Measurements from ENCODE around the gene IL13RA1.
"Not testable (repeated sequence)": the region's sequence is repeated elsewhere in the genome, so short reads cannot be mapped to it uniquely, and the experiment has no call there.

IL13RA1 gene

GRCh38 chrX:118706681-118707080 is 20.7 kb upstream of the IL13RA1 start:
- H3K9me3 ChIP-seq (ENCODE audit: low read length) = no peaks in the 10 kb centered on the region
- no peaks in the 10 kb centered on the region for H3K27me3 ChIP-seq (ENCODE audit: insufficient read depth, low read length)
- no peak overlapping the region for H2AFZ ChIP-seq (ENCODE audit: low read length)
- no peaks in the 10 kb centered on the region for H4K20me1 ChIP-seq (ENCODE audit: insufficient read depth, low read length)
- H3F3A ChIP-seq (ENCODE audit: insufficient read depth, low read length) = no peaks in the 10 kb centered on the region
- H3K27ac ChIP-seq (ENCODE audit: low read depth, low read length, poor library complexity, severe bottlenecking) = no peak overlapping the region
- no peaks in the 10 kb centered on the region for H3K9me2 ChIP-seq (ENCODE audit: low read depth, low read length)
- H3K9ac ChIP-seq (ENCODE audit: low read length) = no peak overlapping the region
- H3K4me3 ChIP-seq (ENCODE audit: low read depth, low read length, poor library complexity, severe bottlenecking) = no peak overlapping the region
- H3K79me2 ChIP-seq (ENCODE audit: insufficient read depth, low read length) = no peaks in the 10 kb centered on the region
- TF ChIP-seq CTCF (IDR thresholded peaks at IDR 0.05; ENCODE audit: low read length) (no peak), EZH2 (IDR thresholded peaks at IDR 0.05; ENCODE audit: borderline replicate concordance, low read length) (no peak)
- no peaks in the 10 kb centered on the region for H3K36me3 ChIP-seq (ENCODE audit: insufficient read depth, low read length)
- no peaks in the 10 kb centered on the region for H3K4me1 ChIP-seq (ENCODE audit: insufficient read depth, low read length, severe bottlenecking)
- H3K4me2 ChIP-seq (ENCODE audit: low read length) = no peak overlapping the region

- no peaks in the 10 kb centered on the region for H3F3A ChIP-seq (ENCODE audit: insufficient read depth, low read length)
- H2AFZ ChIP-seq (ENCODE audit: low read length) = no peak overlapping the region
- H3K27me3 ChIP-seq (ENCODE audit: insufficient read depth, low read length) = no peaks in the 10 kb centered on the region
- H3K4me3 ChIP-seq (ENCODE audit: low read depth, low read length, poor library complexity, severe bottlenecking) = no peak overlapping the region
- H3K27ac ChIP-seq (ENCODE audit: low read depth, low read length, poor library complexity, severe bottlenecking) = no peak overlapping the region
- no peaks in the 10 kb centered on the region for H3K36me3 ChIP-seq (ENCODE audit: insufficient read depth, low read length)
- H3K9me3 ChIP-seq (ENCODE audit: low read length) = no peaks in the 10 kb centered on the region
- TF ChIP-seq CTCF (IDR thresholded peaks at IDR 0.05; ENCODE audit: low read length) (no peak), EZH2 (IDR thresholded peaks at IDR 0.05; ENCODE audit: borderline replicate concordance, low read length) (no peak)
- H3K9ac ChIP-seq (ENCODE audit: low read length) = no peak overlapping the region
- H3K4me1 ChIP-seq (ENCODE audit: insufficient read depth, low read length, severe bottlenecking) = no peaks in the 10 kb centered on the region
- no peak overlapping the region for H3K4me2 ChIP-seq (ENCODE audit: low read length)
- H3K9me2 ChIP-seq (ENCODE audit: low read depth, low read length) = no peaks in the 10 kb centered on the region
- no peaks in the 10 kb centered on the region for H3K79me2 ChIP-seq (ENCODE audit: insufficient read depth, low read length)
- H4K20me1 ChIP-seq (ENCODE audit: insufficient read depth, low read length) = no peaks in the 10 kb centered on the region
Measured at GRCh38 chrX:118714521-118714920, 12.9 kb upstream of the IL13RA1 start.

- H2AFZ ChIP-seq (ENCODE audit: low read length); H3K27ac ChIP-seq (ENCODE audit: low read depth, low read length, poor library complexity, severe bottlenecking); H3K9ac ChIP-seq (ENCODE audit: low read length); H3K4me1 ChIP-seq (ENCODE audit: insufficient read depth, low read length, severe bottlenecking); H3K79me2 ChIP-seq (ENCODE audit: insufficient read depth, low read length); H3F3A ChIP-seq (ENCODE audit: insufficient read depth, low read length); H3K36me3 ChIP-seq (ENCODE audit: insufficient read depth, low read length); H3K9me2 ChIP-seq (ENCODE audit: low read depth, low read length); H3K9me3 ChIP-seq (ENCODE audit: low read length); H3K4me3 ChIP-seq (ENCODE audit: low read depth, low read length, poor library complexity, severe bottlenecking); H4K20me1 ChIP-seq (ENCODE audit: insufficient read depth, low read length); H3K27me3 ChIP-seq (ENCODE audit: insufficient read depth, low read length); H3K4me2 ChIP-seq (ENCODE audit: low read length): not testable (repeated sequence)
Measured at GRCh38 chrX:118715917-118716316, 11.5 kb upstream of the IL13RA1 start.

- H3K36me3 ChIP-seq (ENCODE audit: insufficient read depth, low read length); H3K27ac ChIP-seq (ENCODE audit: low read depth, low read length, poor library complexity, severe bottlenecking); H3K9me2 ChIP-seq (ENCODE audit: low read depth, low read length); H3K9ac ChIP-seq (ENCODE audit: low read length); H3K9me3 ChIP-seq (ENCODE audit: low read length); H3K4me2 ChIP-seq (ENCODE audit: low read length); H3K27me3 ChIP-seq (ENCODE audit: insufficient read depth, low read length); H3K4me1 ChIP-seq (ENCODE audit: insufficient read depth, low read length, severe bottlenecking); H4K20me1 ChIP-seq (ENCODE audit: insufficient read depth, low read length); H3F3A ChIP-seq (ENCODE audit: insufficient read depth, low read length); H3K79me2 ChIP-seq (ENCODE audit: insufficient read depth, low read length); H2AFZ ChIP-seq (ENCODE audit: low read length); H3K4me3 ChIP-seq (ENCODE audit: low read depth, low read length, poor library complexity, severe bottlenecking): not testable (repeated sequence)
Measured at GRCh38 chrX:118716833-118717232, 10.6 kb upstream of the IL13RA1 start.

Measured in OCI-LY1 (cell line).